Peyer's patch (tissue), 4 donors: ENCODE measurements around the gene NTF3. TPM values are rescaled to one million over a fixed set of nuclear protein-coding genes. Genes with fewer than 3 reads are reported as not detected.

Source experiments
- DNase-seq, 3 donors: peaks; one replicate each; pipeline ENCODE4 v3.0.0-alpha.2; 2017 to 2019
- H3K27ac ChIP-seq, 4 donors: fragments of 200-600 bp; sonication (generic); one replicate each; pipeline ENCODE4 v1.5.1; 2016 to 2019
- H3K27me3 ChIP-seq, 2 donors: fragments of 200-600 bp; sonication (generic); one replicate each; pipeline ENCODE4 v1.5.1; 2019
- H3K36me3 ChIP-seq, 3 donors: fragments of 200-600 bp; sonication (generic); one replicate each; pipeline ENCODE4 v1.5.1; 2016 to 2019
- H3K4me1 ChIP-seq, 4 donors: fragments of 200-600 bp; sonication (generic); one replicate each; pipeline ENCODE4 v1.5.1; 2016 to 2019
- H3K4me3 ChIP-seq, 4 donors: fragments of 200-600 bp; sonication (generic); 1 replicate in 3 of 4; 2 replicates in 1 of 4; pipeline ENCODE4 v1.5.1; 2016 to 2019; ENCODE audit warnings: mild to moderate bottlenecking in 1 of 4
- H3K9me3 ChIP-seq, 4 donors: fragments of 200-600 bp; sonication (generic); one replicate each; pipeline ENCODE4 v1.5.1; 2016 to 2019; ENCODE audit warnings: mild to moderate bottlenecking in 1 of 4
- POLR2A ChIP-seq, 2 donors: fragments of 450-650 bp; IDR thresholded peaks; one replicate each; pipeline ENCODE4 v1.5.1; 2017; ENCODE audit warnings: antibody characterized with exemption in 2 of 2, mild to moderate bottlenecking in 2 of 2, moderate library complexity in 2 of 2
- total RNA-seq, 4 donors: library from RNA; depleted of rRNA; stranded (reverse); fragments of >200 nt; gene quantifications; one replicate each; pipeline ENCODE4 v1.1.0, GENCODE V29; 2016
- TF ChIP-seq, protein P1 (sequence below), 6 experiments: fragments of 450-650 bp in 4 of 6; fragments of 200-600 bp in 2 of 6; sonication (generic) in 1 of 6; IDR thresholded peaks; one replicate each; pipeline ENCODE4 v1.5.1; 2017 to 2019; ENCODE audit warnings: antibody characterized with exemption in 6 of 6, mild to moderate bottlenecking in 3 of 6, moderate library complexity in 1 of 6

The NTF3 gene
- total RNA-seq, 4 donors from 2014 or later: 1.4 TPM; not detected in 3

DNA sequence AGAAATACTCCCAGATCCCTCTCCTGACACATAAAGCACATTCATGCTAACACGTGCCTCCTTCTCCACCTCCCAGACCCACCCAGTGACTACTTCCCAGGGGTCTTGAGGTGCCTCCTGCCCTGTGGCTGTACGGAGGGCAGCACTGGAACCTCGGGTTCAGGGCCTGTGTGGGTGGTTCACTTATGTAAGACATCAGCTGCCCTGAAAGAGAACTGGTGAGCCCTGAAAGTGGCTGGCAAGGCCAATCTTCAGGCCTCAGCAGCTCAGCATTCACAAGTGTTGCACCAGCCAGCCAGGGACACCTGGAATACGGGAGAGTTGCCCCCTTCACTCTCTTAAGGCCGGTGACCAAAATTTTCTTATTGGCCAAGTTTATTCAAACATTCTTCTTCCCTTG lies 38.9 kb upstream of the NTF3 start:
- H3K4me1 ChIP-seq: peaks cover 0 to 6% (median 0%) of the 10 kb centered on the region in 4 donors
- no peak for TF ChIP-seq POLR2A (IDR thresholded peaks at IDR 0.05)
- TF ChIP-seq, protein P1, sequence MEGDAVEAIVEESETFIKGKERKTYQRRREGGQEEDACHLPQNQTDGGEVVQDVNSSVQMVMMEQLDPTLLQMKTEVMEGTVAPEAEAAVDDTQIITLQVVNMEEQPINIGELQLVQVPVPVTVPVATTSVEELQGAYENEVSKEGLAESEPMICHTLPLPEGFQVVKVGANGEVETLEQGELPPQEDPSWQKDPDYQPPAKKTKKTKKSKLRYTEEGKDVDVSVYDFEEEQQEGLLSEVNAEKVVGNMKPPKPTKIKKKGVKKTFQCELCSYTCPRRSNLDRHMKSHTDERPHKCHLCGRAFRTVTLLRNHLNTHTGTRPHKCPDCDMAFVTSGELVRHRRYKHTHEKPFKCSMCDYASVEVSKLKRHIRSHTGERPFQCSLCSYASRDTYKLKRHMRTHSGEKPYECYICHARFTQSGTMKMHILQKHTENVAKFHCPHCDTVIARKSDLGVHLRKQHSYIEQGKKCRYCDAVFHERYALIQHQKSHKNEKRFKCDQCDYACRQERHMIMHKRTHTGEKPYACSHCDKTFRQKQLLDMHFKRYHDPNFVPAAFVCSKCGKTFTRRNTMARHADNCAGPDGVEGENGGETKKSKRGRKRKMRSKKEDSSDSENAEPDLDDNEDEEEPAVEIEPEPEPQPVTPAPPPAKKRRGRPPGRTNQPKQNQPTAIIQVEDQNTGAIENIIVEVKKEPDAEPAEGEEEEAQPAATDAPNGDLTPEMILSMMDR (IDR thresholded peaks at IDR 0.05): no peak
- no peak for DNase-seq
- no peaks in the 10 kb centered on the region for H3K27me3 ChIP-seq
- no peak overlapping the region for H3K4me3 ChIP-seq
- H3K27ac ChIP-seq: no peak overlapping the region
- H3K36me3 ChIP-seq: no peaks in the 10 kb centered on the region
- H3K9me3 ChIP-seq: no peaks in the 10 kb centered on the region

DNA sequence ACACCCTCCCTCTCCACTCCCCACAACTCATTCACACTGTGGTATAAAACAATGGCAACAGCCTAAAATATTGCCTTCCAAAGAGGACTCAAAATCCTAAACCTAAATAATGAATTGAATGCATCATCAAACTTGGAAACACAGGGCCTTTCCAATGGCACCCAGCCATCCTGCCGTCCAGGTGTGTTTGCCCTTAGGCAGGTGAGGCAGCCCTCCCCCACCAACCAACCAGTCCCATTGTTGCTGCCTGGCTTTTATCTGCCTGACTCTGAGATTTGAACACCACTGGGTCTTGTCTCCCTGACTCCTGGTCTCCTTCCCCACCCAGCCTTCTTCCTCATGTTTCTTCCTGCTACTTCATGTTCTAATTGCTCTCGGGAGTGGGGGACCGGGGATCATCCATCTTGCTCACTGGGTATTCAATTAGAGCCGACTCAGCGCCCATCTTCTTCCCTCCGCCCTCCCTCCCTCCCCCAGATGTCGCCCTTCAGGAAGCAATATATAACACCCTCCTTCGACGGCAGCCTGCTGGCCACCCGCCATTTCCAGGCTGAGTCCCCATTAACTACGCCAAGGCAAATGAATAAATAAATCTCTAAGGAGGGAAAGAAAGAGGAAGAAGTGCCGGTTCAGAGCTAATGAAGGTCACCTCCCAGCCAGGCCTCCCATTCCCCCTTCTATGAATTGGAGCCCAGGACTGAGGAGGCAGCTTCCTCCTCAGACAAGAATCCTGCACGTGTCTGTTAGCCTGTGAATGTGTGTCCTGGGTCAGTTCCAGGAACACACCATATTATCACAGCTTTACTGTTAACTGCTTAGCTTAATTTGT lies 36.3 kb upstream of the NTF3 start:
- Histone ChIP-seq H3K4me1 (peaks cover 0 to 3% (median 0%) of the 10 kb centered on the region in 4 donors), H3K9me3 (no peaks in the 10 kb centered on the region), H3K36me3 (no peaks in the 10 kb centered on the region), H3K4me3 (no peak overlapping the region), H3K27ac (no peak overlapping the region), H3K27me3 (no peaks in the 10 kb centered on the region)
- no peak for DNase-seq
- TF ChIP-seq, protein P1 (IDR thresholded peaks at IDR 0.05): no peak
- TF ChIP-seq POLR2A (IDR thresholded peaks at IDR 0.05): no peak

DNA sequence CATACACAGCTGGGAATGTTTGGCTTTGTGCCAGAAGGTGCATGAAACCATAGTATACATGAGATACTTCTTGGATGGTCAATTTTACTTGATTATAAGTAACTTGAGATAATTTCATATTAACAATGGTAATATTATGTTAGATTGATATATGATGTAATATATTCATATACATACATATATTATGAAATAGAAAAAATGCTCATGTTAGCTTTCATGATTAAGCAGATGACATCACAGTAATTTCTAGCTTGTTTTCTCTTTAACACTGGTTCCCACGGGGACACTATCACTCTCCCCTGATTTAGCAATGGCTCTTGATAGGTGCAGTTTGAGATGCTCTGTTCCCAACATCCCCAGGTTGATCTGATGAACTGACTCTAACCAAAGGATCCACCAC lies 35.4 kb upstream of the NTF3 start:
- Histone ChIP-seq H3K4me3 (no peak overlapping the region), H3K9me3 (no peaks in the 10 kb centered on the region), H3K27me3 (no peaks in the 10 kb centered on the region), H3K36me3 (no peaks in the 10 kb centered on the region), H3K27ac (no peak overlapping the region), H3K4me1 (no peaks in the 10 kb centered on the region)
- no peak for DNase-seq
- TF ChIP-seq, protein P1 (IDR thresholded peaks at IDR 0.05): no peak
- TF ChIP-seq POLR2A (IDR thresholded peaks at IDR 0.05): no peak

DNA sequence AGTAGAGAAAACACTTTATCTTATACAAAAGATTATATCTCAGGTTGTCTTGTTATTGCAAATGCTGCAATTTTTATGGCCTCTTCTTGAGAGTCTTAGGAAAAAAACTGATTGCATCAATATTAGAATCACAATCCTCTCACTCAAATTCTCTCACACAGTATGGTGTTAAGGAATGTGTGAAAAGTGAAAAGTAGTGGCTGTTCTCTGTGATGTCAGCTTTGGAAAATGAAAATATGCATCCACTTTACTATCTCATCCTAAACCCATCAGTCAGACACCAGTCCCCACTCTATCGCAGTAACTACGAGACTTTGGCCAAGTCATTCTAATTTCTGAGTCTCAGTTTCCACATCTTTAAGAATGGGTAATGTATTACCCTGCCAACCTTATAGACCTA lies 32.6 kb upstream of the NTF3 start:
- DNase-seq: no peak
- Histone ChIP-seq H3K4me1 (no peaks in the 10 kb centered on the region), H3K36me3 (no peaks in the 10 kb centered on the region), H3K27me3 (no peaks in the 10 kb centered on the region), H3K4me3 (no peak overlapping the region), H3K9me3 (no peaks in the 10 kb centered on the region), H3K27ac (no peak overlapping the region)
- TF ChIP-seq, protein P1 (IDR thresholded peaks at IDR 0.05): no peak
- no peak for TF ChIP-seq POLR2A (IDR thresholded peaks at IDR 0.05)

DNA sequence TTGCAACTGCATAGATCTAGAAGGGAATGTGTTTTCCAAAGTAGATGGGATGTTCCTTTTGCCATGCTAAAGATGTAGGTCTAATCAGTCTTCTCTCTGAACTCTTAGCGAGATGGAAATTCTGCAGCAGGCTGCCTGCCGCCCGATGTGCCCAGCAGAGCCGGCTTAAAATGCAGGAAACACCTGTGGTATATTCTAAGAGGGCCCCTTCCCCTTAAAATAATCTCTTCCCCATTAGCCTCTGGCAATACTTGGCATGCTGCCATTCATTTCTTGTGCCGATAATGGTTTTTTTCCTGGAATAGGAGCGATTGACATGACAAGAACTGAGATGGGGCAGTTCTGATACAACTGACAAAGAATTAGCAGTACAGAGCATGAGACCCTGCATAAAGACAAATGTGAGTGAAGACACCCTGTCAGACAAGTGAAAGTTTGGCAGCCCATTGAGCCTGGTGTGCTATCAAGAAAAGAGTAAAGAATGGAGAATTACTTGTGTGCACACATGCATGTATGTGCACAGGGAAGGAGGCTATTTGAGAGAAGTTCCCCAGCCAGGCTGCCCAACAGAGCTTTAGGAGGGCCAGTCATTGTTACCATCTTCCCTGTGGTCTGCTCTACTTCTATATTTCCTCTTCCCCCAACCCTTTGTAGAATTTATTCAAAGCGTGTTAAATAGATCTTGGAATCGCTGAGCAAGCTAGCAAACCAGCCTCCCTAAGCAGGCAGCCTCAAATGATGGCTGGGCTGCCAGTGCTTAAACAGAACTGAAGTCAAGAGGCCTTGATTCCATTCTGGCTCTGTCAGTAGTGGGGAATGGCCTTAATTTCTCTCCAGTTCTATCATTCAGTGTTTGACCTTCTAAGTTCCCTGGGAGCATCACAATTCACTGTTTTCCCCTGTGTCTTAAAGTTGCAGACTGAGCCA lies 29.6 kb upstream of the NTF3 start:
- H3K4me3 ChIP-seq: no peak overlapping the region
- no peaks in the 10 kb centered on the region for H3K9me3 ChIP-seq
- no peaks in the 10 kb centered on the region for H3K36me3 ChIP-seq
- TF ChIP-seq, protein P1 (IDR thresholded peaks at IDR 0.05): no peak
- no peak for TF ChIP-seq POLR2A (IDR thresholded peaks at IDR 0.05)
- no peak for DNase-seq
- H3K4me1 ChIP-seq: no peaks in the 10 kb centered on the region
- no peaks in the 10 kb centered on the region for H3K27me3 ChIP-seq
- H3K27ac ChIP-seq: no peak overlapping the region
